HG03064 (cell line): ENCODE results near the gene SYNE3.

Experiments
- ATAC-seq: cut with Tn5 transposase; IDR thresholded peaks from one replicate; pipeline ENCODE4 v1.9.1; 2021; ENCODE audit warnings: low read depth; ENCODE audit not compliant: unreplicated experiment

Gene SYNE3

GRCh38 chr14:95540236-95540855 lies 23.9 kb upstream of the SYNE3 start:
- no peak for ATAC-seq

GRCh38 chr14:95538801-95539509 lies 22.5 kb upstream of the SYNE3 start:
- no peak for ATAC-seq

GRCh38 chr14:95537298-95538089 lies 21.0 kb upstream of the SYNE3 start:
- no peak for ATAC-seq

GRCh38 chr14:95536671-95537070 lies 20.2 kb upstream of the SYNE3 start:
- no peak for ATAC-seq

- no peak for ATAC-seq
Measured at GRCh38 chr14:95536036-95536593, 19.7 kb upstream of the SYNE3 start.

- ATAC-seq = peak; percentile 3
Measured at GRCh38 chr14:95535226-95536021, 19.0 kb upstream of the SYNE3 start.

GRCh38 chr14:95534299-95535225 lies 18.1 kb upstream of the SYNE3 start, which contains the start of gene GLRX5:
Gene GLRX5, plus strand, starts transcription at chr14:95535050. Its CDS starts 40 bp downstream, at chr14:95535090.
- ATAC-seq = peak; percentile 87

- ATAC-seq = no peak
Measured at GRCh38 chr14:95533822-95534221, 17.4 kb upstream of the SYNE3 start.

GRCh38 chr14:95533391-95533821 lies 17.0 kb upstream of the SYNE3 start:
- ATAC-seq = no peak

- ATAC-seq = no peak
Measured at GRCh38 chr14:95531969-95532368, 15.5 kb upstream of the SYNE3 start.

GRCh38 chr14:95531473-95531872 lies 15.0 kb upstream of the SYNE3 start:
- no peak for ATAC-seq

GRCh38 chr14:95530473-95531276 lies 14.2 kb upstream of the SYNE3 start:
- no peak for ATAC-seq

- no peak for ATAC-seq
Measured at GRCh38 chr14:95529216-95529615, 12.8 kb upstream of the SYNE3 start.

GRCh38 chr14:95527387-95528002 lies 11.0 kb upstream of the SYNE3 start:
- no peak for ATAC-seq

GRCh38 chr14:95526483-95527386 lies 10.3 kb upstream of the SYNE3 start:
- ATAC-seq = no peak

GRCh38 chr14:95525999-95526398 lies 9.5 kb upstream of the SYNE3 start:
- no peak for ATAC-seq
